Psoas muscle (tissue), 8 donors: ENCODE measurements around the gene NFIB. TPM values are rescaled to one million over a fixed set of nuclear protein-coding genes. Genes with fewer than 3 reads are reported as not detected.
A peak's percentile ranks its signal among the peaks of the same experiment; 100 is the strongest.

Experiments
- ATAC-seq, 4 donors: fragments of 200-7000 bp; cut with Tn5 transposase; one replicate each; pipeline ENCODE4 v1.9.1; 2020; ENCODE audit warnings: moderate library complexity in 3 of 4, mild to moderate bottlenecking in 2 of 4
- DNase-seq, 2 donors: peaks; one replicate each; pipeline ENCODE4 v3.0.0-alpha.2; 2020
- H3K27ac ChIP-seq: fragments of 200-600 bp; one replicate; pipeline ENCODE4 v1.8.0; 2022
- H3K27me3 ChIP-seq, 3 donors: fragments of 200-600 bp in 1 of 3; one replicate each; pipeline versions ENCODE4 v1.6.1 to v1.8.0; 2013 to 2022; ENCODE audit warnings: low read length in 2 of 3, mild to moderate bottlenecking in 2 of 3, moderate library complexity in 1 of 3; ENCODE audit not compliant: insufficient read depth in 3 of 3
- H3K36me3 ChIP-seq, 2 donors: fragments of 200-600 bp in 1 of 2; one replicate each; pipeline versions ENCODE4 v1.6.1 to v1.8.0; 2013 to 2022; ENCODE audit warnings: low read depth in 1 of 2, mild to moderate bottlenecking in 1 of 2, moderate library complexity in 1 of 2; ENCODE audit not compliant: insufficient read depth in 1 of 2
- H3K4me1 ChIP-seq: fragments of 200-600 bp; one replicate; pipeline ENCODE4 v1.8.0; 2022
- H3K4me3 ChIP-seq: fragments of 200-600 bp; one replicate; pipeline ENCODE4 v1.8.0; 2022; ENCODE audit warnings: mild to moderate bottlenecking
- H3K9me3 ChIP-seq: fragments of 200-600 bp; one replicate; pipeline ENCODE4 v1.8.0; 2022
- WGBS, 3 donors: extraction: QIAGEN DNeasy Blood & Tissue Kit; methylation state at CpG; one replicate each; pipeline versions ENCODE4 v1.1.6 to v1.1.7; 2013; 5-methylcytosine and 5-hydroxymethylcytosine counted together
- intact Hi-C, 2 donors: fragments of 100-400 bp; cut with DNase I; formaldehyde crosslinking; loops; one replicate each; pipeline versions ENCODE4 v1.11.0 to v1.14.2; 2022
- polyA plus RNA-seq, 3 donors: library from polyadenylated mRNA; stranded (reverse); fragments of 200-250 nt; gene quantifications; one replicate each; pipeline ENCODE4 v1.2.3, GENCODE V29; 2013
- total RNA-seq, 4 donors: library from RNA; stranded (reverse); fragmentation: NEBNext Ultra II Directional in 2 of 4; extraction: Animal tissue kit (Norgen Biotek cat#: 25700) in 2 of 4; gene quantifications; one replicate each; pipeline versions ENCODE4 v1.2.1 to v1.2.4, GENCODE V29; 2021 to 2023
- TF ChIP-seq, protein P1 (sequence below): fragments of 200-600 bp; IDR thresholded peaks from one replicate; pipeline ENCODE4 v1.8.0; 2022; ENCODE audit warnings: antibody characterized with exemption
- donor health status: healthy with polysubstance abuse.
- donor health status: DM: no; HTN: no; CAD: no; lungs with moderate emphysema.
- donor health status: Bipolar disorder and iron deficiency.
- donor health status: healthy.
- donor health status: DM: yes; HTN: yes; CAD: no.
- donor health status: DM: no; HTN: no; CAD: no.
- donor health status: DM: no; HTN: no; CAD: no.
- donor health status: DM: yes; HTN: yes; CAD: no.

The NFIB gene
- total and polyA plus RNA-seq, 7 donors: 5.8 to 65.1 (median 35.0) TPM

- WGBS, 3 donors: 43 to 60% (median 52%) methylated on average over 7 of the region's 7 CpGs
- ATAC-seq (no peak), DNase-seq (no peak)
- Histone ChIP-seq H3K4me1 (peaks cover 29% of the 10 kb centered on the region), H3K27ac (peak overlapping the region; percentile 15), H3K27me3 (no peaks in the 10 kb centered on the region), H3K4me3 (peak overlapping the region; percentile 23), H3K9me3 (no peaks in the 10 kb centered on the region), H3K36me3 (no peaks in the 10 kb centered on the region)
- intact Hi-C loops: no loop called here
- TF ChIP-seq, protein P1, sequence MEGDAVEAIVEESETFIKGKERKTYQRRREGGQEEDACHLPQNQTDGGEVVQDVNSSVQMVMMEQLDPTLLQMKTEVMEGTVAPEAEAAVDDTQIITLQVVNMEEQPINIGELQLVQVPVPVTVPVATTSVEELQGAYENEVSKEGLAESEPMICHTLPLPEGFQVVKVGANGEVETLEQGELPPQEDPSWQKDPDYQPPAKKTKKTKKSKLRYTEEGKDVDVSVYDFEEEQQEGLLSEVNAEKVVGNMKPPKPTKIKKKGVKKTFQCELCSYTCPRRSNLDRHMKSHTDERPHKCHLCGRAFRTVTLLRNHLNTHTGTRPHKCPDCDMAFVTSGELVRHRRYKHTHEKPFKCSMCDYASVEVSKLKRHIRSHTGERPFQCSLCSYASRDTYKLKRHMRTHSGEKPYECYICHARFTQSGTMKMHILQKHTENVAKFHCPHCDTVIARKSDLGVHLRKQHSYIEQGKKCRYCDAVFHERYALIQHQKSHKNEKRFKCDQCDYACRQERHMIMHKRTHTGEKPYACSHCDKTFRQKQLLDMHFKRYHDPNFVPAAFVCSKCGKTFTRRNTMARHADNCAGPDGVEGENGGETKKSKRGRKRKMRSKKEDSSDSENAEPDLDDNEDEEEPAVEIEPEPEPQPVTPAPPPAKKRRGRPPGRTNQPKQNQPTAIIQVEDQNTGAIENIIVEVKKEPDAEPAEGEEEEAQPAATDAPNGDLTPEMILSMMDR: no peak
These were observed 50.0 kb downstream of the NFIB start for GRCh38 chr9:14263707-14264483.

- intact Hi-C loops: no loop called here
- TF ChIP-seq, protein P1: no peak
- Histone ChIP-seq H3K4me1 (peaks cover 36% of the 10 kb centered on the region), H3K4me3 (no peak overlapping the region), H3K36me3 (no peaks in the 10 kb centered on the region), H3K27ac (peak overlapping the region; percentile 38), H3K9me3 (no peaks in the 10 kb centered on the region), H3K27me3 (no peaks in the 10 kb centered on the region)
- WGBS, 3 donors: 47 to 54% (median 49%) methylated on average over 2 of the region's 2 CpGs
- DNase-seq (no peak), ATAC-seq (no peak)
These were observed 51.1 kb downstream of the NFIB start for GRCh38 chr9:14262827-14263226.

GRCh38 chr9:14261616-14262015 is 52.3 kb downstream of the NFIB start:
- H3K4me1 ChIP-seq: peaks cover 47% of the 10 kb centered on the region

GRCh38 chr9:14260101-14260500 is 53.8 kb downstream of the NFIB start:
- Histone ChIP-seq H3K36me3 (no peaks in the 10 kb centered on the region), H3K9me3 (no peaks in the 10 kb centered on the region), H3K4me1 (peaks cover 54% of the 10 kb centered on the region), H3K4me3 (no peak overlapping the region), H3K27me3 (no peaks in the 10 kb centered on the region), H3K27ac (peak overlapping the region; percentile 23)
- ATAC-seq (peak in 1 of 4 donors; percentile 59), DNase-seq (no peak)
- WGBS, 3 donors: 87 to 95% (median 91%) methylated on average over 4 of the region's 4 CpGs
- intact Hi-C loops: no loop called here
- TF ChIP-seq, protein P1: no peak

More at GRCh38 chr9:14261616-14262015, 52.3 kb downstream of the NFIB start:
- ATAC-seq: no peak
- no peak overlapping the region for H3K27ac ChIP-seq
- TF ChIP-seq, protein P1: no peak
- H3K27me3 ChIP-seq: no peaks in the 10 kb centered on the region
- no peak for DNase-seq
- H3K4me3 ChIP-seq: no peak overlapping the region
- H3K36me3 ChIP-seq: no peaks in the 10 kb centered on the region
- no peaks in the 10 kb centered on the region for H3K9me3 ChIP-seq
- WGBS, 3 donors: 47 to 56% (median 54%) methylated on average over 2 of the region's 2 CpGs
- intact Hi-C loops: no loop called here
